Fibroblast of skin of scalp (primary cell): ENCODE results near the gene EPHB1.
"Not testable (repeated sequence)": the region's sequence is repeated elsewhere in the genome, so short reads cannot be mapped to it uniquely, and the experiment has no call there.

Source experiments
- DNase-seq: peaks from one replicate; pipeline ENCODE4 v3.0.0-alpha.2; 2013

EPHB1 gene

GRCh38 chr3:135089451-135089850 is 294.4 kb downstream of the EPHB1 start:
- no peak for DNase-seq

GRCh38 chr3:135090020-135090717 is 295.1 kb downstream of the EPHB1 start:
- DNase-seq = no peak

GRCh38 chr3:135091946-135092345 is 296.9 kb downstream of the EPHB1 start:
- no peak for DNase-seq

GRCh38 chr3:135093121-135093520 is 298.1 kb downstream of the EPHB1 start:
- DNase-seq = no peak

- no peak for DNase-seq
Measured at GRCh38 chr3:135097276-135097946, 302.4 kb downstream of the EPHB1 start.

GRCh38 chr3:135099734-135100355 is 304.8 kb downstream of the EPHB1 start:
- no peak for DNase-seq

- no peak for DNase-seq
Measured at GRCh38 chr3:135100366-135100765, 305.3 kb downstream of the EPHB1 start.

- DNase-seq = no peak
Measured at GRCh38 chr3:135103917-135104316, 308.9 kb downstream of the EPHB1 start.

GRCh38 chr3:135106445-135106844 is 311.4 kb downstream of the EPHB1 start:
- peak; percentile 44 for DNase-seq

- no peak for DNase-seq
Measured at GRCh38 chr3:135107043-135107442, 312.0 kb downstream of the EPHB1 start.

- DNase-seq = no peak
Measured at GRCh38 chr3:135109681-135110080, 314.6 kb downstream of the EPHB1 start.

GRCh38 chr3:135114551-135114950 is 319.5 kb downstream of the EPHB1 start:
- DNase-seq = not testable (repeated sequence)

- no peak for DNase-seq
Measured at GRCh38 chr3:135117977-135118376, 322.9 kb downstream of the EPHB1 start.

GRCh38 chr3:135118792-135119191 is 323.7 kb downstream of the EPHB1 start:
- no peak for DNase-seq

- DNase-seq = peak; percentile 47
Measured at GRCh38 chr3:135125171-135125801, 330.2 kb downstream of the EPHB1 start.

- no peak for DNase-seq
Measured at GRCh38 chr3:135127946-135128470, 332.9 kb downstream of the EPHB1 start.

- no peak for DNase-seq
Measured at GRCh38 chr3:135128818-135129217, 333.8 kb downstream of the EPHB1 start.

- no peak for DNase-seq
Measured at GRCh38 chr3:135131290-135131689, 336.2 kb downstream of the EPHB1 start.

- DNase-seq = no peak
Measured at GRCh38 chr3:135133905-135134683, 339.0 kb downstream of the EPHB1 start.

GRCh38 chr3:135134684-135135075 is 339.6 kb downstream of the EPHB1 start:
- no peak for DNase-seq

- DNase-seq = no peak
Measured at GRCh38 chr3:135135445-135135844, 340.4 kb downstream of the EPHB1 start.

- DNase-seq = no peak
Measured at GRCh38 chr3:135136361-135137100, 341.5 kb downstream of the EPHB1 start.
